Measurements from ENCODE around the gene ZBTB44.
"Not testable (repeated sequence)": the region's sequence is repeated elsewhere in the genome, so short reads cannot be mapped to it uniquely, and the experiment has no call there.

Gene ZBTB44

GRCh38 chr11:130314750-130315285, at the start of gene ZBTB44:
ZBTB44 (minus strand) TSS chr11:130314917; CDS start chr11:130261873, 53,044 bp downstream.
- DNase-seq = peak; percentile 95

- DNase-seq = peak; percentile 58
These were observed 44.7 kb upstream of the ZBTB44 start for GRCh38 chr11:130359419-130359818.

GRCh38 chr11:130358398-130358797, 43.7 kb upstream of the ZBTB44 start:
- DNase-seq = no peak

- DNase-seq = no peak
These were observed 32.5 kb upstream of the ZBTB44 start for GRCh38 chr11:130347261-130347660.

GRCh38 chr11:130344841-130345240, 30.1 kb upstream of the ZBTB44 start:
- no peak for DNase-seq

GRCh38 chr11:130340671-130341319, 26.1 kb upstream of the ZBTB44 start:
- DNase-seq = no peak

GRCh38 chr11:130338667-130339066, 23.9 kb upstream of the ZBTB44 start:
- no peak for DNase-seq

- no peak for DNase-seq
These were observed 22.8 kb upstream of the ZBTB44 start for GRCh38 chr11:130337281-130338089.

- DNase-seq = not testable (repeated sequence)
These were observed 16.7 kb upstream of the ZBTB44 start for GRCh38 chr11:130331397-130331796.

- DNase-seq = no peak
These were observed 15.5 kb upstream of the ZBTB44 start for GRCh38 chr11:130330101-130330684.

GRCh38 chr11:130328420-130328819, 13.7 kb upstream of the ZBTB44 start:
- no peak for DNase-seq

GRCh38 chr11:130327716-130328115, 13.0 kb upstream of the ZBTB44 start:
- no peak for DNase-seq

- DNase-seq = no peak
These were observed 11.0 kb upstream of the ZBTB44 start for GRCh38 chr11:130325691-130326090.

GRCh38 chr11:130323452-130324450, 9.0 kb upstream of the ZBTB44 start:
- DNase-seq = peak; percentile 18

- DNase-seq = no peak
These were observed 7.4 kb upstream of the ZBTB44 start for GRCh38 chr11:130322126-130322525.

GRCh38 chr11:130318031-130318673, 3.4 kb upstream of the ZBTB44 start:
- DNase-seq = no peak

- DNase-seq = peak; percentile 74
These were observed 745 bp upstream of the ZBTB44 start for GRCh38 chr11:130315354-130315970.

GRCh38 chr11:130314184-130314749, 450 bp downstream of the ZBTB44 start:
- DNase-seq = no peak

GRCh38 chr11:130313383-130314183, 1.1 kb downstream of the ZBTB44 start:
- DNase-seq = peak; percentile 34

GRCh38 chr11:130312046-130312445, 2.7 kb downstream of the ZBTB44 start:
- DNase-seq = no peak
